Liver (tissue), 9 donors: ENCODE results near the gene FN1. TPM values are rescaled to one million over a fixed set of nuclear protein-coding genes. Genes with fewer than 3 reads are reported as not detected.

ENCODE experiments used
- DNase-seq: peaks from one replicate; pipeline ENCODE4 v3.0.0-alpha.2; 2017; ENCODE audit warnings: low spot score
- H3K27ac ChIP-seq, 2 donors: one replicate each; pipeline ENCODE4 v1.7.0; 2013; ENCODE audit warnings: inconsistent platforms in 2 of 2, low read length in 2 of 2, control low read depth in 1 of 2, low read depth in 1 of 2, mild to moderate bottlenecking in 1 of 2
- H3K27me3 ChIP-seq, 4 donors: one replicate each; pipeline versions ENCODE4 v1.6.1 to v1.7.0; 2013; ENCODE audit warnings: low read length in 3 of 4, inconsistent platforms in 1 of 4, mild to moderate bottlenecking in 1 of 4, moderate library complexity in 1 of 4; ENCODE audit not compliant: control insufficient read depth in 4 of 4, insufficient read depth in 4 of 4
- H3K36me3 ChIP-seq, 4 donors: one replicate each; pipeline versions ENCODE4 v1.6.1 to v1.7.0; 2013; ENCODE audit warnings: low read length in 3 of 4, mild to moderate bottlenecking in 3 of 4, low read depth in 1 of 4, moderate library complexity in 1 of 4; ENCODE audit not compliant: control insufficient read depth in 4 of 4, insufficient read depth in 3 of 4
- H3K4me1 ChIP-seq, 4 donors: one replicate each; pipeline versions ENCODE4 v1.6.1 to v1.7.0; 2013; ENCODE audit warnings: low read length in 3 of 4, mild to moderate bottlenecking in 3 of 4, moderate library complexity in 1 of 4; ENCODE audit not compliant: control insufficient read depth in 4 of 4, insufficient read depth in 4 of 4
- H3K4me3 ChIP-seq, 3 donors: one replicate each; pipeline versions ENCODE4 v1.6.1 to v1.7.0; 2013; ENCODE audit warnings: low read length in 3 of 3, control low read depth in 1 of 3, low read depth in 1 of 3, mild to moderate bottlenecking in 1 of 3
- H3K9ac ChIP-seq, 2 donors: one replicate each; pipeline ENCODE4 v1.7.0; 2013; ENCODE audit warnings: low read length in 2 of 2, mild to moderate bottlenecking in 2 of 2, moderate library complexity in 2 of 2, control low read depth in 1 of 2, low read depth in 1 of 2
- H3K9me3 ChIP-seq, 4 donors: one replicate each; pipeline versions ENCODE4 v1.6.1 to v1.7.0; 2013; ENCODE audit warnings: low read length in 3 of 4; ENCODE audit not compliant: control insufficient read depth in 4 of 4
- ATF3 ChIP-seq: IDR thresholded peaks from 2 replicates; pipeline ENCODE4 v1.6.1; 2016; ENCODE audit warnings: antibody characterized with exemption
- EGR1 ChIP-seq, 2 donors: IDR thresholded peaks; 2 replicates each; pipeline ENCODE4 v1.6.1; 2016 to 2018; ENCODE audit warnings: antibody characterized with exemption in 2 of 2, low read depth in 2 of 2
- FOXA1 ChIP-seq: IDR thresholded peaks from 2 replicates; pipeline ENCODE4 v1.6.1; 2016; ENCODE audit warnings: antibody characterized with exemption
- FOXA2 ChIP-seq: IDR thresholded peaks from 2 replicates; pipeline ENCODE4 v1.6.1; 2016; ENCODE audit warnings: antibody characterized with exemption
- GABPA ChIP-seq, 2 donors: IDR thresholded peaks in 1 of 2; conservative IDR thresholded peaks in 1 of 2; 2 replicates each; pipeline ENCODE4 v1.6.1; 2016; ENCODE audit warnings: antibody characterized with exemption in 2 of 2, mild to moderate bottlenecking in 1 of 2, moderate library complexity in 1 of 2
- HNF4A ChIP-seq, 2 donors: conservative IDR thresholded peaks; 2 replicates each; pipeline ENCODE4 v1.6.1; 2016; ENCODE audit warnings: antibody characterized with exemption in 2 of 2, mild to moderate bottlenecking in 2 of 2
- HNF4G ChIP-seq: IDR thresholded peaks from 2 replicates; pipeline ENCODE4 v1.6.1; 2016; ENCODE audit warnings: antibody characterized with exemption
- JUND ChIP-seq, 2 donors: IDR thresholded peaks; 2 replicates each; pipeline ENCODE4 v1.6.1; 2016; ENCODE audit warnings: antibody characterized with exemption in 2 of 2
- MAX ChIP-seq: IDR thresholded peaks from 2 replicates; pipeline ENCODE4 v1.6.1; 2016; ENCODE audit warnings: antibody characterized with exemption
- NR2F2 ChIP-seq: IDR thresholded peaks from 2 replicates; pipeline ENCODE4 v1.6.1; 2016; ENCODE audit warnings: antibody characterized with exemption
- RAD21 ChIP-seq, 2 donors: IDR thresholded peaks; 2 replicates each; pipeline ENCODE4 v1.6.1; 2016; ENCODE audit warnings: antibody characterized with exemption in 2 of 2, mild to moderate bottlenecking in 2 of 2
- RXRA ChIP-seq, 2 donors: IDR thresholded peaks; 2 replicates each; pipeline ENCODE4 v1.6.1; 2017 to 2018; ENCODE audit warnings: antibody characterized with exemption in 2 of 2, mild to moderate bottlenecking in 1 of 2
- SP1 ChIP-seq: IDR thresholded peaks from 2 replicates; pipeline ENCODE4 v1.6.1; 2018; ENCODE audit warnings: antibody characterized with exemption, mild to moderate bottlenecking
- YY1 ChIP-seq: IDR thresholded peaks from 2 replicates; pipeline ENCODE4 v1.6.1; 2016; ENCODE audit warnings: antibody characterized with exemption, mild to moderate bottlenecking
- WGBS: extraction: QIAGEN DNeasy Blood & Tissue Kit; methylation state at CpG from one replicate; pipeline ENCODE4 v1.1.7; 2013; 5-methylcytosine and 5-hydroxymethylcytosine counted together
- polyA plus RNA-seq, 2 donors: library from polyadenylated mRNA; stranded (reverse) in 1 of 2; unstranded in 1 of 2; fragments of 200-250 nt in 1 of 2; fragments of >200 nt in 1 of 2; fragmentation: Nextera tagmentation in 1 of 2; extraction: Ambion mirVana in 1 of 2; gene quantifications; one replicate each; pipeline versions ENCODE4 v1.2.1 to v1.2.3, GENCODE V29; 2013 to 2015
- total RNA-seq, 2 donors: library from RNA; depleted of rRNA; stranded (reverse); fragments of >200 nt; gene quantifications; one replicate each; pipeline ENCODE4 v1.2.3, GENCODE V29; 2014
- TF ChIP-seq, protein P1 (sequence below): IDR thresholded peaks from 2 replicates; pipeline ENCODE4 v1.6.1; 2016; ENCODE audit warnings: antibody characterized with exemption
- TF ChIP-seq, protein P2 (sequence below): fragments of 150-350 bp; IDR thresholded peaks from 2 replicates; pipeline ENCODE4 v1.5.1; 2017; ENCODE audit warnings: improper control_type of control experiment, low read depth, low read length; ENCODE audit not compliant: missing input control
- TF ChIP-seq, protein P3 (sequence below): IDR thresholded peaks from 2 replicates; pipeline ENCODE4 v1.6.1; 2016; ENCODE audit warnings: antibody characterized with exemption, mild to moderate bottlenecking
- donor health status: healthy.
- donor health status: healthy.
- donor health status: healthy.
- donor health status: healthy.
- donor health status: healthy.

The FN1 gene
- total and polyA plus RNA-seq, 4 donors: 545 to 1,402 (median 837) TPM

DNA sequence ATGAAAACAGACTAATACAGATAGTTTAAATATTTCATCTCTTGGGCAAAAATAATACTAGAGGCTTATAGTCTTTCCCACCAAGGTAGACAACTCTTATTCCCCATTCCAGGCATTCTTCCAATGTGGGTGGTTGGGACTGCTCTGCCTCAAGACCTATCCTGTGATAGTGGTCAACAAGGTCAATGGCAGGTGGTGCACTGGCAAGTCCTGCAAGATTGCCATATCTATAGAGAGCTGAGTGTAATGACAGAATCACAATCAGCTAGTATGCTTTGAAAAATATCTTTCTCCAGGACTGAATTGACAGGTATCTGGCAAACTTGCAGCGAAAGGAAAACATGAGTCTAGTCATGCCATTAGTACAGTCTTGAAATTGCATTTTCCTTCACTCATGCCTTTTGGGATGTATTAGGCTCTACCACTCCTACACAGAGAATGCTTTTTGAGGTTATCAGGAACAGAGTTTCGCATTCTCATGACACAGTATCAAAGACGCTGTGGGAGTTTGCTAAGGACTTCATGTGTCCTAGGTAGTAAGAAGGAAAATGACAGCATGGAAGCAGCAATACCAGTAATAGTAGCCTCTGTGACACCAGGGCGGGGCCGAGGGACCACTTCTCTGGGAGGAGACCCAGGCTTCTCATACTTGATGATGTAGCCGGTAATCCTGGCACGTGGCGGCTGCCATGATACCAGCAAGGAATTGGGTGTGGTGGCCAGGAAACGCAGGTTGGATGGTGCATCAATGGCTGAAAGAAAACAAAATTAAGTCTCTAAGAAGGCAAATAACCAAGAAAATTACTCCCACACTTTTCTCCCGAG is 61.0 kb downstream of the FN1 start:
- WGBS: 97% methylated on average over 10 of the region's 10 CpGs
- no peak for DNase-seq
- TF ChIP-seq ATF3: no peak
- no peak for TF ChIP-seq RAD21 (IDR thresholded peaks at IDR 0.05)
- no peak for TF ChIP-seq YY1
- no peak for TF ChIP-seq NR2F2
- no peak for TF ChIP-seq HNF4A (conservative IDR thresholded peaks at IDR 0.05)
- TF ChIP-seq EGR1 (IDR thresholded peaks at IDR 0.05; ENCODE audit: low read depth in 2 of 2): no peak
- TF ChIP-seq FOXA2: no peak
- TF ChIP-seq, protein P1, sequence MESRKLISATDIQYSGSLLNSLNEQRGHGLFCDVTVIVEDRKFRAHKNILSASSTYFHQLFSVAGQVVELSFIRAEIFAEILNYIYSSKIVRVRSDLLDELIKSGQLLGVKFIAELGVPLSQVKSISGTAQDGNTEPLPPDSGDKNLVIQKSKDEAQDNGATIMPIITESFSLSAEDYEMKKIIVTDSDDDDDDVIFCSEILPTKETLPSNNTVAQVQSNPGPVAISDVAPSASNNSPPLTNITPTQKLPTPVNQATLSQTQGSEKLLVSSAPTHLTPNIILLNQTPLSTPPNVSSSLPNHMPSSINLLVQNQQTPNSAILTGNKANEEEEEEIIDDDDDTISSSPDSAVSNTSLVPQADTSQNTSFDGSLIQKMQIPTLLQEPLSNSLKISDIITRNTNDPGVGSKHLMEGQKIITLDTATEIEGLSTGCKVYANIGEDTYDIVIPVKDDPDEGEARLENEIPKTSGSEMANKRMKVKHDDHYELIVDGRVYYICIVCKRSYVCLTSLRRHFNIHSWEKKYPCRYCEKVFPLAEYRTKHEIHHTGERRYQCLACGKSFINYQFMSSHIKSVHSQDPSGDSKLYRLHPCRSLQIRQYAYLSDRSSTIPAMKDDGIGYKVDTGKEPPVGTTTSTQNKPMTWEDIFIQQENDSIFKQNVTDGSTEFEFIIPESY: no peak
- TF ChIP-seq RXRA (IDR thresholded peaks at IDR 0.05): no peak
- TF ChIP-seq, protein P2, sequence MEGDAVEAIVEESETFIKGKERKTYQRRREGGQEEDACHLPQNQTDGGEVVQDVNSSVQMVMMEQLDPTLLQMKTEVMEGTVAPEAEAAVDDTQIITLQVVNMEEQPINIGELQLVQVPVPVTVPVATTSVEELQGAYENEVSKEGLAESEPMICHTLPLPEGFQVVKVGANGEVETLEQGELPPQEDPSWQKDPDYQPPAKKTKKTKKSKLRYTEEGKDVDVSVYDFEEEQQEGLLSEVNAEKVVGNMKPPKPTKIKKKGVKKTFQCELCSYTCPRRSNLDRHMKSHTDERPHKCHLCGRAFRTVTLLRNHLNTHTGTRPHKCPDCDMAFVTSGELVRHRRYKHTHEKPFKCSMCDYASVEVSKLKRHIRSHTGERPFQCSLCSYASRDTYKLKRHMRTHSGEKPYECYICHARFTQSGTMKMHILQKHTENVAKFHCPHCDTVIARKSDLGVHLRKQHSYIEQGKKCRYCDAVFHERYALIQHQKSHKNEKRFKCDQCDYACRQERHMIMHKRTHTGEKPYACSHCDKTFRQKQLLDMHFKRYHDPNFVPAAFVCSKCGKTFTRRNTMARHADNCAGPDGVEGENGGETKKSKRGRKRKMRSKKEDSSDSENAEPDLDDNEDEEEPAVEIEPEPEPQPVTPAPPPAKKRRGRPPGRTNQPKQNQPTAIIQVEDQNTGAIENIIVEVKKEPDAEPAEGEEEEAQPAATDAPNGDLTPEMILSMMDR: no peak
- no peak for TF ChIP-seq JUND (IDR thresholded peaks at IDR 0.05)
- TF ChIP-seq FOXA1: no peak
- TF ChIP-seq MAX: no peak
- Histone ChIP-seq H3K9me3 (no peaks in the 10 kb centered on the region), H3K9ac (no peak overlapping the region), H3K4me3 (no peak overlapping the region), H3K27me3 (no peaks in the 10 kb centered on the region), H3K4me1 (no peaks in the 10 kb centered on the region), H3K27ac (no peak overlapping the region), H3K36me3 (peaks cover 15 to 89% (median 84%) of the 10 kb centered on the region in 4 donors)

GRCh38 chr2:215374002-215374401 is 61.9 kb downstream of the FN1 start:
- no peak overlapping the region for H3K4me3 ChIP-seq
- H3K9ac ChIP-seq: no peak overlapping the region
- no peaks in the 10 kb centered on the region for H3K9me3 ChIP-seq
- H3K36me3 ChIP-seq: peaks cover 9 to 89% (median 84%) of the 10 kb centered on the region in 4 donors
- no peak for DNase-seq
- H3K27ac ChIP-seq: no peak overlapping the region
- no peaks in the 10 kb centered on the region for H3K4me1 ChIP-seq
- TF ChIP-seq YY1 (no peak), ATF3 (no peak), NR2F2 (no peak), FOXA1 (no peak), SP1 (no peak), HNF4A (conservative IDR thresholded peaks at IDR 0.05) (no peak), HNF4G (no peak), JUND (IDR thresholded peaks at IDR 0.05) (no peak), GABPA (IDR thresholded peaks at IDR 0.05 in 1 of 2, conservative IDR thresholded peaks at IDR 0.05 in 1 of 2) (no peak), EGR1 (IDR thresholded peaks at IDR 0.05; ENCODE audit: low read depth in 2 of 2) (no peak), RXRA (IDR thresholded peaks at IDR 0.05) (no peak), RAD21 (IDR thresholded peaks at IDR 0.05) (no peak)
- TF ChIP-seq, protein P3, sequence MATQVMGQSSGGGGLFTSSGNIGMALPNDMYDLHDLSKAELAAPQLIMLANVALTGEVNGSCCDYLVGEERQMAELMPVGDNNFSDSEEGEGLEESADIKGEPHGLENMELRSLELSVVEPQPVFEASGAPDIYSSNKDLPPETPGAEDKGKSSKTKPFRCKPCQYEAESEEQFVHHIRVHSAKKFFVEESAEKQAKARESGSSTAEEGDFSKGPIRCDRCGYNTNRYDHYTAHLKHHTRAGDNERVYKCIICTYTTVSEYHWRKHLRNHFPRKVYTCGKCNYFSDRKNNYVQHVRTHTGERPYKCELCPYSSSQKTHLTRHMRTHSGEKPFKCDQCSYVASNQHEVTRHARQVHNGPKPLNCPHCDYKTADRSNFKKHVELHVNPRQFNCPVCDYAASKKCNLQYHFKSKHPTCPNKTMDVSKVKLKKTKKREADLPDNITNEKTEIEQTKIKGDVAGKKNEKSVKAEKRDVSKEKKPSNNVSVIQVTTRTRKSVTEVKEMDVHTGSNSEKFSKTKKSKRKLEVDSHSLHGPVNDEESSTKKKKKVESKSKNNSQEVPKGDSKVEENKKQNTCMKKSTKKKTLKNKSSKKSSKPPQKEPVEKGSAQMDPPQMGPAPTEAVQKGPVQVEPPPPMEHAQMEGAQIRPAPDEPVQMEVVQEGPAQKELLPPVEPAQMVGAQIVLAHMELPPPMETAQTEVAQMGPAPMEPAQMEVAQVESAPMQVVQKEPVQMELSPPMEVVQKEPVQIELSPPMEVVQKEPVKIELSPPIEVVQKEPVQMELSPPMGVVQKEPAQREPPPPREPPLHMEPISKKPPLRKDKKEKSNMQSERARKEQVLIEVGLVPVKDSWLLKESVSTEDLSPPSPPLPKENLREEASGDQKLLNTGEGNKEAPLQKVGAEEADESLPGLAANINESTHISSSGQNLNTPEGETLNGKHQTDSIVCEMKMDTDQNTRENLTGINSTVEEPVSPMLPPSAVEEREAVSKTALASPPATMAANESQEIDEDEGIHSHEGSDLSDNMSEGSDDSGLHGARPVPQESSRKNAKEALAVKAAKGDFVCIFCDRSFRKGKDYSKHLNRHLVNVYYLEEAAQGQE: no peak
- TF ChIP-seq, protein P2: no peak
- TF ChIP-seq, protein P1: no peak
- H3K27me3 ChIP-seq: no peaks in the 10 kb centered on the region
- 68% methylated on average over 1 of the region's 1 CpG for WGBS
